MCF 10A (cell line): Measurements from ENCODE around the gene SLMAP. TPM values are rescaled to one million over a fixed set of nuclear protein-coding genes. Genes with fewer than 3 reads are reported as not detected.

Experiments used
- BruUV-seq: library from RNA; stranded (reverse); fragments of 400-500 nt; replicated peaks from 2 replicates; lab custom pipeline; 2021; lab: Mats Ljungman, UMichigan
- CTCF ChIA-PET: fragments of 300-600 bp; sonication (Branson Sonifier 250); formaldehyde crosslinking; extraction: SDS; loops from one replicate; lab custom pipeline; 2021; ENCODE audit warnings: antibody characterized with exemption, inconsistent platforms; lab: Yijun Ruan, JAX
- POLR2A ChIA-PET: fragments of 300-600, 350-650 bp; sonication (Branson Sonifier 250); formaldehyde crosslinking; extraction: SDS; loops from one replicate; lab custom pipeline; 2020; ENCODE audit warnings: antibody characterized with exemption, inconsistent platforms; lab: Yijun Ruan, JAX
- DNase-seq: peaks from one replicate; pipeline ENCODE4 v3.0.0-alpha.2; 2018; ENCODE audit not compliant: unreplicated experiment
- H3K27ac Mint-ChIP-seq: one replicate; pipeline ENCODE4 v1.8.0; 2022; ENCODE audit warnings: mild to moderate bottlenecking, low read depth, mixed read lengths; ENCODE audit not compliant: unreplicated experiment
- H3K27me3 Mint-ChIP-seq: one replicate; pipeline ENCODE4 v1.8.0; 2022; ENCODE audit warnings: mixed read lengths; ENCODE audit not compliant: insufficient read depth, unreplicated experiment
- H3K36me3 Mint-ChIP-seq: one replicate; pipeline ENCODE4 v1.8.0; 2022; ENCODE audit warnings: mild to moderate bottlenecking, moderate library complexity, mixed read lengths; ENCODE audit not compliant: insufficient read depth, unreplicated experiment
- H3K4me1 Mint-ChIP-seq: one replicate; pipeline ENCODE4 v1.8.0; 2022; ENCODE audit warnings: mixed read lengths; ENCODE audit not compliant: insufficient read depth, unreplicated experiment
- H3K4me3 Mint-ChIP-seq: one replicate; pipeline ENCODE4 v1.8.0; 2022; ENCODE audit warnings: mild to moderate bottlenecking, moderate library complexity, mixed read lengths; ENCODE audit not compliant: unreplicated experiment
- H3K9me3 Mint-ChIP-seq: one replicate; pipeline ENCODE4 v1.8.0; 2022; ENCODE audit warnings: mixed read lengths; ENCODE audit not compliant: unreplicated experiment
- CTCF ChIP-seq: fragments of 200-600 bp; IDR thresholded peaks from one replicate; pipeline ENCODE4 v1.8.0; 2022; ENCODE audit warnings: antibody characterized with exemption, mild to moderate bottlenecking; ENCODE audit not compliant: unreplicated experiment
- intact Hi-C: fragments of 100-400 bp; cut with micrococcal nuclease; formaldehyde crosslinking; loops from 2 replicates; pipeline ENCODE4 v1.14.1; 2022
- total RNA-seq: library from RNA; stranded (reverse); gene quantifications from 2 replicates; pipeline ENCODE4 v1.2.3, GENCODE V29; 2022

The SLMAP gene
- total RNA-seq, 1 experiment from 2014 or later, result 77.9 TPM

GRCh38 chr3:57746156-57747010 lies 9.7 kb upstream of the SLMAP start:
- no peak overlapping the region for H3K4me3 Mint-ChIP-seq
- ChIA-PET POLR2A (interaction anchor here (1.2 kb wide), 1 partner anchor 10 kb away, joined by 3 read pairs; the partner anchor contains the start of gene SLMAP), CTCF (interaction anchor here (0.6 to 0.7 kb wide), 2 partner anchors 8 to 40 kb away, joined by 3 read pairs; no protein-coding TSS in a partner anchor)
- no TSS peak for BruUV-seq
- H3K27me3 Mint-ChIP-seq, result no peaks in the 10 kb centered on the region
- H3K9me3 Mint-ChIP-seq, result no peaks in the 10 kb centered on the region
- H3K27ac Mint-ChIP-seq, result no peak overlapping the region
- no peaks in the 10 kb centered on the region for H3K36me3 Mint-ChIP-seq
- no peak for TF ChIP-seq CTCF
- intact Hi-C loops, result no loop called here
- DNase-seq, result no peak
- H3K4me1 Mint-ChIP-seq, result peaks cover 5% of the 10 kb centered on the region

GRCh38 chr3:57749542-57749941 lies 6.6 kb upstream of the SLMAP start:
- H3K4me1 Mint-ChIP-seq, result peaks cover 21% of the 10 kb centered on the region
- ChIA-PET CTCF (interaction anchor here (0.6 to 1.0 kb wide), 3 partner anchors 13 to 189 kb away, joined by 3 read pairs; no protein-coding TSS in a partner anchor), POLR2A (interaction anchor here (1.2 to 1.4 kb wide), 2 partner anchors 30 to 57 kb away, joined by 3 to 6 read pairs; partner anchors contain the start of gene DENND6A)
- no peaks in the 10 kb centered on the region for H3K9me3 Mint-ChIP-seq
- H3K36me3 Mint-ChIP-seq, result no peaks in the 10 kb centered on the region
- H3K27ac Mint-ChIP-seq, result no peak overlapping the region
- no peak for DNase-seq
- intact Hi-C loops, result no loop called here
- no peak overlapping the region for H3K4me3 Mint-ChIP-seq
- no peak for TF ChIP-seq CTCF
- H3K27me3 Mint-ChIP-seq, result no peaks in the 10 kb centered on the region
- BruUV-seq, result no TSS peak

DNA sequence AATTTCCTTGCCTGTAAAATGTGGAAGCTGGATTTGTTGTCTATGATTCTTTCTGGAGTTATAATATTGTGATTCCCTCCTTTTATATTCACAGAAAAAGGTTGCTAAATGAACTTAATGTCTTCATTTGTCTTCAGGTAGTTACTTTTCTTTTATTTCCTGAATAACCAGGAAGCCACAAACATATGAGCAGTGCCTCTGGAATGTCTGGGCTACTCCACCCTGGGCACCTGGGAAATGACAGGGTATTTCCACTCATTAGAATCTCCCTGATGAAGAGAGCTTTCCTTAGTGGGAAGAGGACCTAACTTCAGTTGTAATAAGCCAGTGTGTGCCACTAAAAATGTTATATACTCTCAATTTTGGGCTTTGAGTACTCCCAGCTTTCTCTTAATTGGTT lies 3.8 kb upstream of the SLMAP start:
- CTCF ChIA-PET, result interaction anchor here (0.9 kb wide), 1 partner anchor 107 kb away, joined by 4 read pairs; no protein-coding TSS in a partner anchor
- peaks cover 21% of the 10 kb centered on the region for H3K4me1 Mint-ChIP-seq
- H3K27me3 Mint-ChIP-seq, result no peaks in the 10 kb centered on the region
- POLR2A ChIA-PET, result interaction anchor here (0.7 to 2.9 kb wide), 15 partner anchors 9 to 155 kb away, joined by 3 to 17 read pairs (median 5); partner anchors contain the start of genes ARF4 and DENND6A
- no peak for TF ChIP-seq CTCF
- BruUV-seq, result no TSS peak
- peaks cover 4% of the 10 kb centered on the region for H3K36me3 Mint-ChIP-seq
- intact Hi-C loops, result loop anchor here (2.0 kb wide), 1 partner anchor 46 kb away; no protein-coding TSS in a partner anchor
- no peaks in the 10 kb centered on the region for H3K9me3 Mint-ChIP-seq
- H3K27ac Mint-ChIP-seq, result peak overlapping the region; percentile 99
- peak; percentile 66 for DNase-seq
- peak overlapping the region; percentile 47 for H3K4me3 Mint-ChIP-seq

DNA sequence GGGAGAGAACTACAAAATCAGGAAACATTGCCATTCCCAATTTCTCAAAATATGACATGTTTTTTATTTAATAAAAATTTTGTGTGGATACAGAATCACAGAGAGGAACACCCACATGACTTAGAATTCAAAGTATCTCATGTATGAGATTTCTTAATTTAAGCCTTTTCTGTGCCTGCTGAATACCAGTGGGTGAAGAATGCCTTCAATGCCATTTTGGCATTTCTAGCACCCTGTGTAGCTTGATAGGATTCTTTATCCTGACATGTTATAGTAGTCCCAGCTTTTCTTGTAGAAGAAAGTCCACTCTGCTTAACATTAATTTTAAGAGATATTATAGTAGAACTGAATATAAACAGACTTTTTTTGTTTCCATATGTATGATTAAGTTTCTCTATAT lies 3.1 kb upstream of the SLMAP start:
- H3K27me3 Mint-ChIP-seq, result no peaks in the 10 kb centered on the region
- no peak overlapping the region for H3K4me3 Mint-ChIP-seq
- peaks cover 11% of the 10 kb centered on the region for H3K36me3 Mint-ChIP-seq
- H3K27ac Mint-ChIP-seq, result peak overlapping the region; percentile 99
- H3K9me3 Mint-ChIP-seq, result no peaks in the 10 kb centered on the region
- ChIA-PET POLR2A (interaction anchor here (0.8 to 2.9 kb wide), 16 partner anchors 10 to 156 kb away, joined by 3 to 17 read pairs (median 5); partner anchors contain the start of genes ARF4 and DENND6A), CTCF (interaction anchor here (0.6 to 1.6 kb wide), 3 partner anchors 57 to 113 kb away, joined by 3 to 4 read pairs (median 4); no protein-coding TSS in a partner anchor)
- peaks cover 27% of the 10 kb centered on the region for H3K4me1 Mint-ChIP-seq
- no peak for TF ChIP-seq CTCF
- no peak for DNase-seq
- no TSS peak for BruUV-seq
- intact Hi-C loops, result loop anchor here (2.0 kb wide), 1 partner anchor 46 kb away; no protein-coding TSS in a partner anchor
